ENCODE measurements around the gene CAD.

The CAD gene

DNA sequence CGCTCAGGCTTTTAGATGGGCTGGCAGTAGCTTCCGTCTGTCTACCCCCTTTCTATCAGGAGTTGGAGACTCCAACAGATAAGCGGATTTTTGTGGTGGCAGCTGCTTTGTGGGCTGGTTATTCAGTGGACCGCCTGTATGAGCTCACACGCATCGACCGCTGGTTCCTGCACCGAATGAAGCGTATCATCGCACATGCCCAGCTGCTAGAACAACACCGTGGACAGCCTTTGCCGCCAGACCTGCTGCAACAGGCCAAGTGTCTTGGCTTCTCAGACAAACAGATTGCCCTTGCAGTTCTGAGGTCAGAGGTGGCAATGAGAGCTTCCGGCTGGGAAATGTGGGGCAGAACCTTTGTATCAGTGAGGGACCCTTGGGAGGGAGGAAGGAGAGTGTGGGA, 14.8 kb downstream of the CAD start:
- no peak for DNase-seq

GRCh38 chr2:27233341-27233740, 16.2 kb downstream of the CAD start:
- no peak for DNase-seq

GRCh38 chr2:27236136-27236535, 19.0 kb downstream of the CAD start:
- no peak for DNase-seq

GRCh38 chr2:27236626-27237025, 19.5 kb downstream of the CAD start:
- no peak for DNase-seq

DNA sequence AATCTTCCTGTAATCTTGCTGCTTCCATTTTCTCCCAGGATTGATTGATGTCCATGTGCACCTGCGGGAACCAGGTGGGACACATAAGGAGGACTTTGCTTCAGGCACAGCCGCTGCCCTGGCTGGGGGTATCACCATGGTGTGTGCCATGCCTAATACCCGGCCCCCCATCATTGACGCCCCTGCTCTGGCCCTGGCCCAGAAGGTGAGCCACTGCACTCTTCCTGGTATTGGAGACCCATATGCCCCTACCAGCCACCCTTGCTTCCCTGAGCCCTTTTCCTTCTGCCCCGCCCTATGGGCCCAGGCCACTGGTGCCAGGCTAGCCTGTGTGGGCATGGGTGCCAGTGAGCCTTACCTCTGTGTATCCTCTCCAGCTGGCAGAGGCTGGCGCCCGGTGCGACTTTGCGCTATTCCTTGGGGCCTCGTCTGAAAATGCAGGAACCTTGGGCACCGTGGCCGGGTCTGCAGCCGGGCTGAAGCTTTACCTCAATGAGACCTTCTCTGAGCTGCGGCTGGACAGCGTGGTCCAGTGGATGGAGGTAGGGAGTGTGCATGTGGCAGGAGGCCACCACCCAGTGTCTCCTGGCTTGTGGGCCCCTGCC, 20.3 kb downstream of the CAD start:
- no peak for DNase-seq

GRCh38 chr2:27238976-27239375, 21.8 kb downstream of the CAD start:
- DNase-seq: no peak

DNA sequence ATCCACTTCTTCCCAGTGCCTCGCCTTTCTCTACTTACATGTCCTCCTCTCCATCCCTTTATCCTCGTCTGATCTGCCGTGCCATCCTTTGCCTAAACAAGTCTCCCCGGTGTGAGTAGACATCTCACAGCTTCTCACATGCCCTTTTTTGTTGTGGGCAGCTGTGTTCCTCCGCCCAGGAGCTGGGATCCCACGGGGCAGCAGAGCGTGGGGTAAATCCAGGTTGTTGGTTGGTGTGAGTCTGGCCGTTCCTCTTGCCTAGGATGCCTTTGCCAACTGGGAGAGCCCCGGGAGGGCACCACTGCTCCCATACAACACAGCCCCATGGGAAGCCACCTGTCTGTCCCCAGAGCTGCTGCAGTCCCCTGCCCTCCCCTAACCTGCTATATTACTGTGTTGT, 23.2 kb downstream of the CAD start:
- no peak for DNase-seq

- DNase-seq: no peak
Observed at GRCh38 chr2:27241761-27242613, 24.8 kb downstream of the CAD start.

- no peak for DNase-seq
Observed at GRCh38 chr2:27242614-27242951, 25.4 kb downstream of the CAD start.

- DNase-seq: no peak
Observed at GRCh38 chr2:27243391-27244130, 26.4 kb downstream of the CAD start.

DNA sequence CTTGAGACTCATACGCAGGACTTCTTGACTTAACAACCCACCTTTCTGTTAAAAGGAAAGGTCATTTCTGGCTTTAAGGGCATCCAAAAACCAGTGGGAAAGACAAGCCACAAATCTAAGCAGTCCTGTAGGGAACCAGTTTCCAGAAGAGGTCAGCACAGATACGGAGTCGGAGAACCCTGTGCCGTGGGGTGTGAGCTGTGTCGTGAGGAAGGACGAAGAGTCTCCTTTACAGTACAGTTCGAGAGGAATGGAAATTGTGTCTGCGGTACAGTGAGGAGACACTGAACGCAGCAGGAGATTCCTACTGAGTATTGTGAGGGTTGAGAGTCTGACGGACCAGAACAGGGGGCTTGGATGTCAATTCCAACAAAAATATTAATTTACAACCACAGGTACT, 27.9 kb downstream of the CAD start:
- DNase-seq: no peak

GRCh38 chr2:27245626-27246025, 28.5 kb downstream of the CAD start:
- no peak for DNase-seq

DNA sequence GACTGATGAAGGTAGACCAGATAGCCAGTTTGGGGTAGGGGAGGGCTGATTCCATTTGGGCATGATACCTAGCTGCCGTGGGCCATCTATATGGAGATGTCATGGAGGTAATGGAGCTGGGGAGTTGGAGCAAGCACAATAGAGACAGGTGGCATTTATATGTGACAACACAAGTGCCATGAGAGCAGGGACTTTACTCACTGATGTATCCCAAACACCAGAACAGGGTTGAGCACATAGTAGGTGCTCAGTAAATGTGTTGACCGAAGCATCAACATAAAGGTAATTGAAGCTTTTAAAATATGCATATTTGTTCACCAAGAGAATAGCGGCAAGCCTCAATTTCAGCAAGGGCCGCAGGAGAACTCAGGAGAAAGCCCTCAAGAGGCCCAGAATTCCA, 30.7 kb downstream of the CAD start:
- no peak for DNase-seq

GRCh38 chr2:27249159-27249890, 32.2 kb downstream of the CAD start:
- DNase-seq: no peak

DNA sequence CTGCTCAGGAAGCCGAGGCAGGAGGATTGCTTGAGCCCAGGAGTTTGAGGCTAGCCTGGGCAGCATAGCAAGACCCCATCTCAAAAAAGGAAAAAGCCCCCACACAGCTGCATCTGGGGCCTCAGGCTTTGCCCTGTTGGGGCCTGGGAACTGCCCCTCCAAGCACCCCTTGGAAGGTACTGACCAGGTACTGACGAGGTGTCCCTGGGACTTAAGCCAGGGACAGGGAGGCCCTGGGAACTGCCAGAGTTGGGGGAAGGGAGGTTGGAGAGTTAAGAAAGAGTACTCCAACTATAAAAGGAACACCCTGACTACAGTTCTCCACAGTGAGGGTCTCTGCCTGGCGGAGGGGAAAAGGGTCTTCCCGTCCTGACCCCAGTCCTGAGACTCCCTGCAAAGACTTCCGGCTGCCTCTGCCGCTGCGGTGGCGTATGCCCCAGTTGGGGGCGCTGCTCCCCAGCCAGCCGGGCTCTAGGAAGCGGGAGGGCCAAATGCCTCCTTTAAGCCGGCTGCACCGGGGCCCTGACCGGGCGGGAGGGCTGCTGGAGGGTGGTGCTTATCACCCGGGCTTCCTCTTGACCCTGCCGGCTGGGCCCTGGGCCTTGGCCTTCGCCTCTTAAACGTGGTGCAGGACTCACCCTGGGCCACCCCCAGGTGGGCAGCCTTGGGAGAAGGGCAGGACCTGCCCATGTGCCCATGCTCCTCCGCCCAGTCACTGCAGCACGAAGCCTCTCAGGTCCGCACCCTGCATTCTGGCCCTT, 32.9 kb downstream of the CAD start:
- DNase-seq: no peak

GRCh38 chr2:27250652-27251379, 33.6 kb downstream of the CAD start:
- no peak for DNase-seq

DNA sequence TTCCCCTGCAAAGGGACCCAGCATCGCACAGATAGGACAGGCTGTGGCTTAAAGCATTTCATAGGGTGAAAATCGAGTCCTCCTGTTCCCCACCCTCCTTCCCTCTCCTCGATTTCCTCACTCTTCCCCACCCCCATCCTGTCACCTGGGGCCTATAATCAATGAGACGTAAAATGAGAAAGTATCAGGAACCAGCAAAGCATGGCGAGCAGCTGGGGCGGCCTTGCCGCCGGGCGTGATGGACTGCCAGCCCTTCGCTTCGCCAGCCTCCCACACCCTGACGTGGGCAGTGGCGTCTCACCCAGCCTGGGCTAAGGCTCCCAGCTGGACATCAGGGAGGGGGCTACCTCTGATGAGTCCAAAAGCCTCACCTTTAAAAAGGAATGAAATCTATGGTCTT, 34.6 kb downstream of the CAD start:
- no peak for DNase-seq

GRCh38 chr2:27255187-27255586, 38.0 kb downstream of the CAD start:
- no peak for DNase-seq

DNA sequence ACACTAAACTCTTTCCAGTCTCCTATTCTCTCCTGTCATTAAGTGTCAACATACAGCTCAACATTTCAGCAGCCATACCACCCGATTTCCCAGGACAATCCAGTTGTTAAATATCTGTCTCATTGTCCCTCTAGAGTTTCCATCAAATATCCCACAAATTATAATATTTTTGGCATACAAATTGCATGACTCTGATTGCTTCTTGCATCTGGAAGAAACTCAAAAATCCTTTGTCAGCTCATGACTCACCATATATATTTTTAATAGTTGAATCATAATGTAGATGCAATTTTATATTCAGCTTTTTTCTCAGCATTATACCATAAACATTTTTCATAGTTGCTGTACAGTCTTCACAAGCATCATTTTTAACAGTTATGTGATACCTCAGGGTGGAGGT, 38.5 kb downstream of the CAD start:
- no peak for DNase-seq

GRCh38 chr2:27256855-27257454, 39.8 kb downstream of the CAD start:
- DNase-seq: no peak

GRCh38 chr2:27258051-27258450, 40.9 kb downstream of the CAD start:
- DNase-seq: no peak

Data from NCI-H345 (cell line).